Keratinocyte (primary cell): ENCODE results near the gene VEGFA.

Experiments used
- EZH2 ChIP-seq: IDR thresholded peaks from one replicate; pipeline ENCODE4 v1.6.1; 2012; ENCODE audit warnings: inconsistent platforms, mild to moderate bottlenecking, low read length, moderate library complexity
- TF ChIP-seq, protein P1 (sequence below), 3 experiments: IDR thresholded peaks in 1 of 3; conservative IDR thresholded peaks in 1 of 3; optimal IDR thresholded peaks in 1 of 3; 2 replicates in 2 of 3; 3 replicates in 1 of 3; pipeline versions ENCODE3 to v1.5.1; 2011; ENCODE audit warnings: low read length in 3 of 3, mild to moderate bottlenecking in 3 of 3, moderate library complexity in 2 of 3, control low read depth in 1 of 3, inconsistent platforms in 1 of 3; ENCODE audit not compliant: insufficient read depth in 2 of 3; ENCODE audit errors: extremely low read depth in 1 of 3

- TF ChIP-seq, protein P1, sequence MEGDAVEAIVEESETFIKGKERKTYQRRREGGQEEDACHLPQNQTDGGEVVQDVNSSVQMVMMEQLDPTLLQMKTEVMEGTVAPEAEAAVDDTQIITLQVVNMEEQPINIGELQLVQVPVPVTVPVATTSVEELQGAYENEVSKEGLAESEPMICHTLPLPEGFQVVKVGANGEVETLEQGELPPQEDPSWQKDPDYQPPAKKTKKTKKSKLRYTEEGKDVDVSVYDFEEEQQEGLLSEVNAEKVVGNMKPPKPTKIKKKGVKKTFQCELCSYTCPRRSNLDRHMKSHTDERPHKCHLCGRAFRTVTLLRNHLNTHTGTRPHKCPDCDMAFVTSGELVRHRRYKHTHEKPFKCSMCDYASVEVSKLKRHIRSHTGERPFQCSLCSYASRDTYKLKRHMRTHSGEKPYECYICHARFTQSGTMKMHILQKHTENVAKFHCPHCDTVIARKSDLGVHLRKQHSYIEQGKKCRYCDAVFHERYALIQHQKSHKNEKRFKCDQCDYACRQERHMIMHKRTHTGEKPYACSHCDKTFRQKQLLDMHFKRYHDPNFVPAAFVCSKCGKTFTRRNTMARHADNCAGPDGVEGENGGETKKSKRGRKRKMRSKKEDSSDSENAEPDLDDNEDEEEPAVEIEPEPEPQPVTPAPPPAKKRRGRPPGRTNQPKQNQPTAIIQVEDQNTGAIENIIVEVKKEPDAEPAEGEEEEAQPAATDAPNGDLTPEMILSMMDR (optimal IDR thresholded peaks at IDR 0.05 in 1 of 3, IDR thresholded peaks at IDR 0.05 in 1 of 3, conservative IDR thresholded peaks at IDR 0.05 in 1 of 3; ENCODE audit: extremely low read depth in 1 of 3, insufficient read depth in 2 of 3, low read length in 3 of 3): no peak
- TF ChIP-seq EZH2: no peak
These were observed 56.7 kb downstream of the VEGFA start for GRCh38 chr6:43826730-43827129.
